Calu3 (cell line): ENCODE results near the gene IFI44L. TPM values are rescaled to one million over a fixed set of nuclear protein-coding genes. Genes with fewer than 3 reads are reported as not detected.

ENCODE experiments used
- BruUV-seq: library from RNA; stranded (reverse); fragments of 400-500 nt; replicated peaks from 2 replicates; lab custom pipeline; 2021; lab: Mats Ljungman, UMichigan
- CTCF ChIA-PET: fragments of 300-600 bp; sonication (Branson Sonifier 250); formaldehyde crosslinking; loops from one replicate; lab custom pipeline; 2022; ENCODE audit warnings: antibody characterized with exemption; lab: Charles Lee
- DNase-seq: peaks from one replicate; pipeline ENCODE4 v3.0.0; 2022
- H3K27ac Mint-ChIP-seq: one replicate; pipeline ENCODE4 v1.8.0; 2022; ENCODE audit warnings: mixed read lengths; ENCODE audit not compliant: unreplicated experiment
- H3K27me3 Mint-ChIP-seq: one replicate; pipeline ENCODE4 v1.8.0; 2022; ENCODE audit warnings: mixed read lengths; ENCODE audit not compliant: unreplicated experiment
- H3K36me3 Mint-ChIP-seq: one replicate; pipeline ENCODE4 v1.8.0; 2022; ENCODE audit warnings: mild to moderate bottlenecking, moderate library complexity, mixed read lengths; ENCODE audit not compliant: insufficient read depth, unreplicated experiment
- H3K4me1 Mint-ChIP-seq: one replicate; pipeline ENCODE4 v1.8.0; 2022; ENCODE audit warnings: mild to moderate bottlenecking, low read depth, mixed read lengths; ENCODE audit not compliant: unreplicated experiment
- H3K4me3 Mint-ChIP-seq: one replicate; pipeline ENCODE4 v1.8.0; 2022; ENCODE audit warnings: mild to moderate bottlenecking, low read depth, moderate library complexity, mixed read lengths; ENCODE audit not compliant: unreplicated experiment
- H3K9me3 Mint-ChIP-seq: one replicate; pipeline ENCODE4 v1.8.0; 2022; ENCODE audit warnings: low read depth, mixed read lengths; ENCODE audit not compliant: unreplicated experiment
- intact Hi-C: fragments of 100-400 bp; cut with micrococcal nuclease; formaldehyde crosslinking; loops from one replicate; pipeline ENCODE4 v1.10.0; 2022; ENCODE audit not compliant: unreplicated experiment
- total RNA-seq: library from RNA; stranded (reverse); gene quantifications from 2 replicates; pipeline ENCODE4 v1.2.3, GENCODE V29; 2022
- TF ChIP-seq, protein P1 (sequence below): fragments of 200-600 bp; IDR thresholded peaks from one replicate; pipeline ENCODE4 v1.8.0; 2022; ENCODE audit warnings: antibody characterized with exemption; ENCODE audit not compliant: unreplicated experiment

Gene IFI44L
- total RNA-seq, 1 experiment from 2014 or later: 82.0 TPM

DNA sequence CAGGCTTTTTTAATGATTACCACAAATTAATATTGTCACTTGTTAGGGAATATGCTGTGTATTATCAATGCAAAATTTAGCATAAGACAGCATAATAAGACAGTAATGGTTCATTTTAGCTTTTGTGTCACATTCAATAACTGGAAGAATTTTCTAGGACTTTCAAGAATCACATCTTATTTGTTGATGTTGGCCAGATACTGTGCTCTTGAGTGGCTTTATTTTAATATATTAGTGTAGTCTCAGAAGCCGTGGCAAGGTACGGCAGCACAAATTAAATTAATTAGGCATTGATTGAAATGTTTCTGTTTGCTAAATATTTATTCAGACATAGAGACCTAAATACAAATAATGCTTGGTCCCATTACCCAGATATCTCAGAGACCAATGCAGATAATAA lies 10.4 kb downstream of the IFI44L start:
- BruUV-seq: no TSS peak
- no peaks in the 10 kb centered on the region for H3K27me3 Mint-ChIP-seq
- no peak overlapping the region for H3K4me3 Mint-ChIP-seq
- no peaks in the 10 kb centered on the region for H3K9me3 Mint-ChIP-seq
- CTCF ChIA-PET: no interaction called here
- TF ChIP-seq, protein P1, sequence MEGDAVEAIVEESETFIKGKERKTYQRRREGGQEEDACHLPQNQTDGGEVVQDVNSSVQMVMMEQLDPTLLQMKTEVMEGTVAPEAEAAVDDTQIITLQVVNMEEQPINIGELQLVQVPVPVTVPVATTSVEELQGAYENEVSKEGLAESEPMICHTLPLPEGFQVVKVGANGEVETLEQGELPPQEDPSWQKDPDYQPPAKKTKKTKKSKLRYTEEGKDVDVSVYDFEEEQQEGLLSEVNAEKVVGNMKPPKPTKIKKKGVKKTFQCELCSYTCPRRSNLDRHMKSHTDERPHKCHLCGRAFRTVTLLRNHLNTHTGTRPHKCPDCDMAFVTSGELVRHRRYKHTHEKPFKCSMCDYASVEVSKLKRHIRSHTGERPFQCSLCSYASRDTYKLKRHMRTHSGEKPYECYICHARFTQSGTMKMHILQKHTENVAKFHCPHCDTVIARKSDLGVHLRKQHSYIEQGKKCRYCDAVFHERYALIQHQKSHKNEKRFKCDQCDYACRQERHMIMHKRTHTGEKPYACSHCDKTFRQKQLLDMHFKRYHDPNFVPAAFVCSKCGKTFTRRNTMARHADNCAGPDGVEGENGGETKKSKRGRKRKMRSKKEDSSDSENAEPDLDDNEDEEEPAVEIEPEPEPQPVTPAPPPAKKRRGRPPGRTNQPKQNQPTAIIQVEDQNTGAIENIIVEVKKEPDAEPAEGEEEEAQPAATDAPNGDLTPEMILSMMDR: no peak
- intact Hi-C loops: no loop called here
- no peak overlapping the region for H3K27ac Mint-ChIP-seq
- no peaks in the 10 kb centered on the region for H3K36me3 Mint-ChIP-seq
- H3K4me1 Mint-ChIP-seq: no peaks in the 10 kb centered on the region
- DNase-seq: no peak

- no peaks in the 10 kb centered on the region for H3K27me3 Mint-ChIP-seq
- TF ChIP-seq, protein P1: no peak
- no peaks in the 10 kb centered on the region for H3K4me1 Mint-ChIP-seq
- BruUV-seq: no TSS peak
- CTCF ChIA-PET: no interaction called here
- DNase-seq: no peak
- H3K9me3 Mint-ChIP-seq: no peaks in the 10 kb centered on the region
- no peak overlapping the region for H3K4me3 Mint-ChIP-seq
- intact Hi-C loops: no loop called here
- H3K27ac Mint-ChIP-seq: no peak overlapping the region
- no peaks in the 10 kb centered on the region for H3K36me3 Mint-ChIP-seq
Measured at GRCh38 chr1:78633209-78633608, 13.0 kb downstream of the IFI44L start.

GRCh38 chr1:78640462-78640861 lies 20.2 kb downstream of the IFI44L start:
- CTCF ChIA-PET: no interaction called here
- no peaks in the 10 kb centered on the region for H3K27me3 Mint-ChIP-seq

DNA sequence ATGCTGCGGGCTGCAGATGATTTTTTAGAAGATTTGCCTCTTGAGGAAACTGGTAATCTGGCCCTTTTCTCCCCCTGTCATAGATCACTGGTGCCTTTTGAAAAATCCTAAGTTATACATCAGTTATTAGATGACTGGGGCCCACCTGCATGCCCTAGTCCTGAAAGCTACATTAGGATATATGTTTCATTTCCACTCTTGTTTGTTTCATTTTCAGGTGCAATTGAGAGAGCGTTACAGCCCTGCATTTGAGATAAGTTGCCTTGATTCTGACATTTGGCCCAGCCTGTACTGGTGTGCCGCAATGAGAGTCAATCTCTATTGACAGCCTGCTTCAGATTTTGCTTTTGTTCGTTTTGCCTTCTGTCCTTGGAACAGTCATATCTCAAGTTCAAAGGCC lies 21.3 kb downstream of the IFI44L start:
- Mint-ChIP-seq H3K27me3 (no peaks in the 10 kb centered on the region), H3K36me3 (no peaks in the 10 kb centered on the region)

More at GRCh38 chr1:78640462-78640861, 20.2 kb downstream of the IFI44L start:
- TF ChIP-seq, protein P1: no peak
- intact Hi-C loops: no loop called here
- Mint-ChIP-seq H3K36me3 (no peaks in the 10 kb centered on the region), H3K9me3 (peaks cover 9% of the 10 kb centered on the region), H3K4me3 (no peak overlapping the region), H3K4me1 (no peaks in the 10 kb centered on the region), H3K27ac (no peak overlapping the region)
- no peak for DNase-seq
- no TSS peak for BruUV-seq

More for the DNA sequence above, 21.3 kb downstream of the IFI44L start:
- no peak for DNase-seq
- CTCF ChIA-PET: no interaction called here
- no peaks in the 10 kb centered on the region for H3K4me1 Mint-ChIP-seq
- TF ChIP-seq, protein P1: no peak
- peaks cover 9% of the 10 kb centered on the region for H3K9me3 Mint-ChIP-seq
- no peak overlapping the region for H3K27ac Mint-ChIP-seq
- no peak overlapping the region for H3K4me3 Mint-ChIP-seq
- BruUV-seq: no TSS peak
- intact Hi-C loops: no loop called here
